K562 (cell line): ENCODE data around the gene PRM1. TPM values are rescaled to one million over a fixed set of nuclear protein-coding genes. Genes with fewer than 3 reads are reported as not detected.
A peak's percentile ranks its signal among the peaks of the same experiment; 100 is the strongest.

ENCODE experiments used
- ATAC-seq: fragments of 200-7000 bp; cut with Tn5 transposase; 3 replicates; pipeline ENCODE4 v1.9.1; 2020; ENCODE audit warnings: moderate library complexity
- BruUV-seq: library from RNA; stranded (reverse); fragments of 400-500 nt; replicated peaks from 2 replicates; lab custom pipeline; 2021; lab: Mats Ljungman, UMichigan
- CTCF ChIA-PET: fragments of 300-600 bp; formaldehyde crosslinking; extraction: SDS; loops from one replicate; lab custom pipeline; 2021; ENCODE audit warnings: low intra/inter-chr PET ratio; lab: Yijun Ruan, JAX
- POLR2A ChIA-PET: fragments of 300-600, 350-650 bp; sonication (Branson Sonifier 250); formaldehyde crosslinking; extraction: SDS; loops from one replicate; lab custom pipeline; 2021; ENCODE audit warnings: antibody characterized with exemption, inconsistent platforms; lab: Yijun Ruan, JAX
- DNase-seq, 4 experiments: peaks; one replicate each; pipeline versions ENCODE4 v3.0.0 to v3.0.0-alpha.2; 2011 to 2018; ENCODE audit warnings: low spot score in 3 of 4, mixed read lengths in 3 of 4; ENCODE audit errors: extremely low read depth in 1 of 4
- FAIRE-seq: peaks from 2 replicates; lab custom pipeline; 2011; peaks lifted over from hg19 to GRCh38; lab: Jason Lieb, UNC
- H2AFZ ChIP-seq: 2 replicates; pipeline ENCODE4 v1.6.0; 2011; ENCODE audit warnings: low read depth, low read length, control low read depth, inconsistent platforms
- H3K27ac ChIP-seq: fragments of 200-600 bp; 3 replicates; pipeline ENCODE4 v1.8.0; 2011; ENCODE audit warnings: low read depth, mild to moderate bottlenecking, control low read depth, inconsistent platforms, low read length, moderate library complexity, mixed read lengths; ENCODE audit errors: extremely low read depth
- H3K27me3 ChIP-seq, 2 experiments: fragments of 300-600 bp in 1 of 2; 2 replicates in 1 of 2; 3 replicates in 1 of 2; pipeline versions ENCODE4 v1.6.0 to v1.8.0; 2011; ENCODE audit warnings: inconsistent platforms in 2 of 2, low read length in 2 of 2, mild to moderate bottlenecking in 1 of 2, mixed read lengths in 1 of 2, moderate library complexity in 1 of 2; ENCODE audit not compliant: control insufficient read depth in 2 of 2, insufficient read depth in 2 of 2
- H3K36me3 ChIP-seq: fragments of 300-600 bp; 3 replicates; pipeline ENCODE4 v1.8.0; 2011; ENCODE audit warnings: mild to moderate bottlenecking, low read length, inconsistent platforms; ENCODE audit not compliant: control insufficient read depth, insufficient read depth
- H3K4me1 ChIP-seq, 2 experiments: fragments of 200-600 bp in 1 of 2; replicated peaks in 1 of 2; 2 replicates in 1 of 2; 3 replicates in 1 of 2; pipeline versions ENCODE4 v1.5.1 to v1.8.0; 2011; ENCODE audit warnings: inconsistent platforms in 2 of 2, low read length in 2 of 2, mild to moderate bottlenecking in 1 of 2, mixed read lengths in 1 of 2, moderate library complexity in 1 of 2; ENCODE audit not compliant: control insufficient read depth in 2 of 2, insufficient read depth in 2 of 2
- H3K4me2 ChIP-seq: 2 replicates; pipeline ENCODE4 v1.6.1; 2011; ENCODE audit warnings: low read length, control low read depth, inconsistent platforms, mixed read lengths; ENCODE audit not compliant: insufficient read depth
- H3K4me3 ChIP-seq: fragments of 200-600 bp; sonication (generic), shearing (Covaris generic); 2 replicates; pipeline ENCODE4 v1.5.1; 2016; ENCODE audit warnings: control low read depth, inconsistent platforms
- H3K79me2 ChIP-seq: fragments of 200-600 bp; 3 replicates; pipeline ENCODE4 v1.8.0; 2011; ENCODE audit warnings: low read length, inconsistent platforms; ENCODE audit not compliant: control insufficient read depth, insufficient read depth
- H3K9ac ChIP-seq, 2 experiments: 2 replicates each; pipeline versions ENCODE4 v1.6.0 to v1.6.1; 2011; ENCODE audit warnings: low read depth in 2 of 2, low read length in 2 of 2, control low read depth in 1 of 2, inconsistent platforms in 1 of 2, mild to moderate bottlenecking in 1 of 2, mixed read lengths in 1 of 2; ENCODE audit not compliant: insufficient read depth in 1 of 2
- H3K9me1 ChIP-seq: one replicate; pipeline ENCODE4 v1.6.0; 2011; ENCODE audit warnings: inconsistent platforms, mild to moderate bottlenecking, low read length, moderate library complexity; ENCODE audit not compliant: control insufficient read depth, insufficient read depth
- H3K9me3 ChIP-seq: replicated peaks from 2 replicates; pipeline ENCODE4 v1.5.1; 2011; ENCODE audit warnings: low read depth, low read length, inconsistent platforms; ENCODE audit not compliant: control insufficient read depth, insufficient read depth
- H4K20me1 ChIP-seq: replicated peaks from 2 replicates; pipeline ENCODE4 v1.6.1; 2011; ENCODE audit warnings: low read length, inconsistent platforms, mixed read lengths; ENCODE audit not compliant: control insufficient read depth, insufficient read depth
- ARID1B ChIP-seq: fragments of 450-650 bp; IDR thresholded peaks from 2 replicates; pipeline ENCODE4 v1.6.1; 2016; ENCODE audit warnings: antibody characterized with exemption, mild to moderate bottlenecking, inconsistent platforms
- EP300 ChIP-seq: IDR thresholded peaks from 2 replicates; pipeline ENCODE4 v1.6.1; 2012; ENCODE audit warnings: low read length, improper control_type of control experiment
- FUS ChIP-seq: fragments of 200-400 bp; formaldehyde crosslinking; optimal IDR thresholded peaks from 2 replicates; pipeline ENCODE3; 2017; ENCODE audit warnings: low read depth, low read length
- KAT7 ChIP-seq: sonication (generic); formaldehyde crosslinking; IDR thresholded peaks from 2 replicates; pipeline ENCODE4 v1.8.0; 2022; ENCODE audit warnings: missing genetic modification reagents, mild to moderate bottlenecking, borderline replicate concordance
- KLF6 ChIP-seq: fragments of 250-450 bp; sonication (Bioruptor Pico); IDR thresholded peaks from 2 replicates; pipeline ENCODE4 v1.4.0; 2020; ENCODE audit warnings: mild to moderate bottlenecking, moderate library complexity, borderline replicate concordance
- NFIX ChIP-seq: fragments of 250-450 bp; sonication (Bioruptor Pico); IDR thresholded peaks from 2 replicates; pipeline ENCODE4 v1.4.0; 2020; ENCODE audit warnings: low read depth, mild to moderate bottlenecking, moderate library complexity
- NONO ChIP-seq, 2 experiments: fragments of 200-400 bp in 1 of 2; fragments of 450-650 bp in 1 of 2; formaldehyde crosslinking in 1 of 2; IDR thresholded peaks; 2 replicates each; pipeline ENCODE4 v1.6.1; 2017; ENCODE audit warnings: low read depth in 2 of 2, mild to moderate bottlenecking in 2 of 2, moderate library complexity in 2 of 2, low read length in 1 of 2
- PYGO2 ChIP-seq: fragments of 450-650 bp; IDR thresholded peaks from 2 replicates; pipeline ENCODE4 v1.6.1; 2016; ENCODE audit warnings: mild to moderate bottlenecking, missing genetic modification characterization, moderate library complexity, missing compliant biosample characterization
- SMARCA4 ChIP-seq: fragments of 450-650 bp; IDR thresholded peaks from 2 replicates; pipeline ENCODE4 v1.6.1; 2016
- TCF7 ChIP-seq: sonication (generic); IDR thresholded peaks from 2 replicates; pipeline ENCODE4 v1.6.1; 2016; ENCODE audit warnings: antibody characterized with exemption, borderline replicate concordance
- ZNF124 ChIP-seq: sonication (generic); formaldehyde crosslinking; IDR thresholded peaks from 2 replicates; pipeline ENCODE4 v1.8.1; 2022; ENCODE audit warnings: missing genetic modification reagents
- ZNF3 ChIP-seq: fragments of 250-450 bp; sonication (Bioruptor Pico); IDR thresholded peaks from 2 replicates; pipeline ENCODE4 v1.5.0; 2021; ENCODE audit warnings: mild to moderate bottlenecking, moderate library complexity
- ZNF717 ChIP-seq: fragments of 250-450 bp; sonication (Bioruptor Pico); IDR thresholded peaks from 2 replicates; pipeline ENCODE4 v1.5.0; 2021
- ZNF764 ChIP-seq: fragments of 250-450 bp; sonication (Bioruptor Pico); IDR thresholded peaks from 2 replicates; pipeline ENCODE4 v1.4.0; 2020; ENCODE audit warnings: low read depth, mild to moderate bottlenecking, moderate library complexity
- ZSCAN32 ChIP-seq: fragments of 450-650 bp; formaldehyde crosslinking; IDR thresholded peaks from 2 replicates; pipeline ENCODE4 v1.4.0; 2020; ENCODE audit warnings: mild to moderate bottlenecking, moderate library complexity
- WGBS: fragments of 100-300 bp; shearing (Covaris generic); methylation state at CpG from one replicate; pipeline ENCODE4 v1.1.6; 2016; ENCODE audit warnings: low coverage, mixed read lengths; ENCODE audit not compliant: insufficient coverage; ENCODE audit errors: missing lambda C conversion rate; 5-methylcytosine and 5-hydroxymethylcytosine counted together
- in situ Hi-C: fragments of 300-500 bp; cut with MboI; formaldehyde crosslinking; loops from 4 replicates; pipeline ENCODE4 v1.15.0; 2018; ENCODE audit warnings: inconsistent platforms, mixed read lengths
- intact Hi-C: fragments of 100-400 bp; cut with micrococcal nuclease; formaldehyde crosslinking; loops from 2 replicates; pipeline ENCODE4 v1.14.2; 2022
- polyA plus RNA-seq, 8 experiments: library from polyadenylated mRNA; depleted of rRNA in 4 of 8; stranded (reverse) in 5 of 8; unstranded in 3 of 8; fragments of >200 nt; fragmentation: Nextera tagmentation in 2 of 8; fragmentation: Illumina TruSeq in 1 of 8; extraction: Ambion mirVana in 2 of 8; extraction: Trizol in 1 of 8; gene quantifications; 2 replicates each; pipeline versions ENCODE4 v1.2.1 to v1.2.3, GENCODE V29; 2011 to 2014; ENCODE audit warnings: inconsistent platforms in 1 of 8, missing spikeins in 1 of 8
- total RNA-seq, 7 experiments: library from RNA; depleted of rRNA in 6 of 7; stranded (reverse); fragments of >200 nt in 6 of 7; fragmentation: Illumina TruSeq in 2 of 7; extraction: Trizol in 2 of 7; gene quantifications; 2 replicates each; pipeline versions ENCODE4 v1.2.1 to v1.2.3, GENCODE V29; 2011 to 2021; ENCODE audit warnings: low replicate concordance in 1 of 7
- TF ChIP-seq, protein P1 (sequence below): IDR thresholded peaks from 3 replicates; pipeline ENCODE4 v1.6.1; 2011; ENCODE audit warnings: borderline replicate concordance, mild to moderate bottlenecking; ENCODE audit not compliant: insufficient read length, insufficient read depth
- TF ChIP-seq, protein P2 (sequence below): fragments of 250-450 bp; sonication (Bioruptor Pico); IDR thresholded peaks from 2 replicates; pipeline ENCODE4 v1.8.0; 2021; ENCODE audit warnings: moderate library complexity, mild to moderate bottlenecking, inconsistent platforms
- TF ChIP-seq, protein P3 (sequence below): sonication (generic); formaldehyde crosslinking; IDR thresholded peaks from 2 replicates; pipeline ENCODE4 v1.8.1; 2023; ENCODE audit warnings: mild to moderate bottlenecking, missing genetic modification reagents, moderate library complexity

PRM1 gene
- total and polyA plus RNA-seq, 9 of the 15 experiments (the other 6 are each of a cell fraction or from before 2014, with no cell fraction given), result not detected

DNA sequence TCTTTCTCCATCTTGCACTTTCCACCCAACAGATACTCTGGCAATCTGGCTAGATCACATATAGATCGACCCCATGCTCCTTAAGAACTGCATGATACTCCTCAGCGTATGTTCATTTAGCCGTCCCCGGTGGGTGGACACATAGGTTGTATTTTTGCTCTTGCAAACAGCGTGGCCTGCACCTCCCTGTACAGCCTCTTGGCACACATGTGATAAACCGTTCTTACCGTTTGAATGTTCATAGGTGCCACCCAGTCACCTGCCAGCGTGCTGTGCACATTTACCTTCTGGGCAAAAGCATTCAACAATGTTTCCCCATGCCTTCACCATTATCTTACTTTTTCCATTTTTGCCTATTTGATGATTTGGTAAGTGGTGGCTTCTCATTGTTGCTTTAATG, 18.2 kb downstream of the PRM1 start:
- Histone ChIP-seq H3K4me1 (peaks cover 0 to 3% of the 10 kb centered on the region in 2 experiments; a peak in 2 of 5 replicates), H3K9me3 (no peaks in the 10 kb centered on the region; the same call in 1 of the 2 replicates), H3K36me3 (no peaks in the 10 kb centered on the region), H3K4me2 (no peak overlapping the region), H3K27ac (no peak overlapping the region), H3K27me3 (peaks cover 0 to 37% of the 10 kb centered on the region in 2 experiments; a peak in 3 of 5 replicates), H3K9ac (no peak overlapping the region), H3K9me1 (no peaks in the 10 kb centered on the region), H3K79me2 (no peaks in the 10 kb centered on the region), H3K4me3 (no peak overlapping the region), H2AFZ (no peak overlapping the region), H4K20me1 (0 out of 2 replicates have a peak, but pooled peaks cover 8% of the 10 kb centered on the region)
- DNase-seq (no peak), FAIRE-seq (no peak), ATAC-seq (0 out of 3 replicates have a peak, but pooled peaks have one; percentile 35)
- no TSS peak for BruUV-seq
- ChIA-PET POLR2A (no interaction called here), CTCF (no interaction called here)
- intact Hi-C loops (no loop called here), in situ Hi-C loops (loop anchor here (5.0 kb wide), 2 partner anchors 89 to 306 kb away; no protein-coding TSS in a partner anchor)
- 21% methylated on average over 8 of the region's 8 CpGs for WGBS
- TF ChIP-seq, protein P1, sequence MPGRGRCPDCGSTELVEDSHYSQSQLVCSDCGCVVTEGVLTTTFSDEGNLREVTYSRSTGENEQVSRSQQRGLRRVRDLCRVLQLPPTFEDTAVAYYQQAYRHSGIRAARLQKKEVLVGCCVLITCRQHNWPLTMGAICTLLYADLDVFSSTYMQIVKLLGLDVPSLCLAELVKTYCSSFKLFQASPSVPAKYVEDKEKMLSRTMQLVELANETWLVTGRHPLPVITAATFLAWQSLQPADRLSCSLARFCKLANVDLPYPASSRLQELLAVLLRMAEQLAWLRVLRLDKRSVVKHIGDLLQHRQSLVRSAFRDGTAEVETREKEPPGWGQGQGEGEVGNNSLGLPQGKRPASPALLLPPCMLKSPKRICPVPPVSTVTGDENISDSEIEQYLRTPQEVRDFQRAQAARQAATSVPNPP, result no peak
- TF ChIP-seq ZNF717 (CRISPR knock-in tag), result no peak
- TF ChIP-seq ZNF3 (CRISPR knock-in tag), result no peak
- TF ChIP-seq FUS, result no peak
- TF ChIP-seq KLF6, result no peak
- TF ChIP-seq, protein P2, sequence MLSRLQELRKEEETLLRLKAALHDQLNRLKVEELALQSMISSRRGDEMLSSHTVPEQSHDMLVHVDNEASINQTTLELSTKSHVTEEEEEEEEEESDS (CRISPR knock-in tag), result no peak
- TF ChIP-seq TCF7, result no peak
- no peak for TF ChIP-seq ARID1B
- no peak for TF ChIP-seq ZNF124 (CRISPR knock-in tag)
- TF ChIP-seq SMARCA4, result no peak
- no peak for TF ChIP-seq KAT7 (CRISPR knock-in tag)
- TF ChIP-seq, protein P3, sequence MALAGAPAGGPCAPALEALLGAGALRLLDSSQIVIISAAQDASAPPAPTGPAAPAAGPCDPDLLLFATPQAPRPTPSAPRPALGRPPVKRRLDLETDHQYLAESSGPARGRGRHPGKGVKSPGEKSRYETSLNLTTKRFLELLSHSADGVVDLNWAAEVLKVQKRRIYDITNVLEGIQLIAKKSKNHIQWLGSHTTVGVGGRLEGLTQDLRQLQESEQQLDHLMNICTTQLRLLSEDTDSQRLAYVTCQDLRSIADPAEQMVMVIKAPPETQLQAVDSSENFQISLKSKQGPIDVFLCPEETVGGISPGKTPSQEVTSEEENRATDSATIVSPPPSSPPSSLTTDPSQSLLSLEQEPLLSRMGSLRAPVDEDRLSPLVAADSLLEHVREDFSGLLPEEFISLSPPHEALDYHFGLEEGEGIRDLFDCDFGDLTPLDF (CRISPR knock-in tag), result no peak
- TF ChIP-seq NONO (IDR thresholded peaks at IDR 0.05; ENCODE audit: low read depth in 2 of 2, low read length in 1 of 2), result no peak
- no peak for TF ChIP-seq NFIX (CRISPR knock-in tag)
- TF ChIP-seq ZSCAN32 (CRISPR knock-in tag), result no peak
- no peak for TF ChIP-seq ZNF764 (CRISPR knock-in tag)
- TF ChIP-seq PYGO2 (tag), result no peak
- TF ChIP-seq EP300, result no peak
